ENCODE data around the gene ADARB1. TPM values are rescaled to one million over a fixed set of nuclear protein-coding genes. Genes with fewer than 3 reads are reported as not detected.

ADARB1 gene
- total and polyA plus RNA-seq, 4 experiments from 2014 or later = 4.6 to 50.0 (median 30.9) TPM

DNA sequence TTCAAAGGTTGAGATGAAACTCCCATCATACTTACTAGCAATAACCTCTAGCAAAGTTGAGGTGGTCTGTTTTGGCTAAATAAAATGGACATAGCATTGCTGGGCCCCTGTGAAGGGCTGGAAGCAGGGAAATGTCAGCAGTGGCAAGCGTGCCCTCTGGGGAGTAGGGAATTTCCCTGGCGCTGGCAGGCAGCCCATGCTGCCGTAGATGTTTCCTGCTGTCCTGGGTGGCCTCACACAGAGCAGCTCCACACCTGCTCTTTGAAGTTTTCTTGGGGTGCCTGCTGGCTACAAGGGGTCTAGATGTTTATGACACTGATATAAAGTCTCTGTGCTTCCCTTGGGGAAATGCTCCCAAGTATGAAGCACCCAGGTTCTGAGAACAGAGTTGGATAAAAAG is 30.2 kb downstream of the ADARB1 start:
- POLR2A ChIA-PET (ENCODE audit: partially characterized antibody) = interaction anchor here (1.0 kb wide), 1 partner anchor 24 kb away, joined by 3 read pairs; no protein-coding TSS in a partner anchor
- Mint-ChIP-seq H3K4me3 (peak overlapping the region in 6 of 8 donors; percentile 25 to 75 (median 64)), H3K9me3 (no peaks in the 10 kb centered on the region)

DNA sequence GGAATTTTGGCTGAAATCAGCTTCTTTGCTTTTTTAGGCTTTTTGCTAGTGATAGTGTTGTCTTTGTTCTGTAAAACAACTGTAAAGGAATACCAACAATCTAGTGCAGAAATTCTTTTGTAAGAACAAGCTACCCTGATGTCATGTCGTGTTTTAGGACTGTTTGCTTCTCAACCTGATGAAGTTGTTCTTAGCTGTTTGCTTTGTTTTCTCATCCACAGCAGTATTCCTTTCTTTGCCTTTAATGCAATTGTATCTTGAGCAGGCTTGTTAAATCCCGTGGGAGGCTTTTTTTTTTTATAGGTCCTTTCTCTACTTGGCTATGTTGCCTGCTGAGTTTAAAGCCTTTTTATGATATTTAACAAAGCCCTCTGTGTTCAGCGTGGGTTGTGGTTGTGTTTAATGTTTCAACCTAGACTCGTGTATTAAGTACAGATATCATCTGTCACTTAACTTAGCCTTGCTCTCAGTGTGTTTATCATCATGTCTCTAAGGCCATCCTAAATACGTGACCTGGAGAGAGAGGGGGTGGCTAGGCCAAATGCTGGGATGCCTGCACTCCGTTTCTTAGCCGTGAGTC is 31.6 kb downstream of the ADARB1 start:
- no peaks in the 10 kb centered on the region for H3K9me3 Mint-ChIP-seq
- H3K36me3 ChIP-seq (ENCODE audit: insufficient read depth, low read length) = no peaks in the 10 kb centered on the region
- H3K27ac Mint-ChIP-seq = peak overlapping the region in 2 of 7 donors; percentile 11 to 22
- H3K36me3 Mint-ChIP-seq = peaks cover 0 to 5% of the 10 kb centered on the region in 2 donors
- H3K27me3 Mint-ChIP-seq = no peaks in the 10 kb centered on the region
- H3K4me1 ChIP-seq (ENCODE audit: insufficient read depth, low read length) = peaks cover 69% of the 10 kb centered on the region
- H3K27ac ChIP-seq (ENCODE audit: low read depth, low read length) = no peak overlapping the region
- H3K27me3 ChIP-seq (ENCODE audit: insufficient read depth, low read length) = no peaks in the 10 kb centered on the region
- peaks cover 50 to 91% (median 71%) of the 10 kb centered on the region in 4 donors for H3K4me1 Mint-ChIP-seq
- DNase-seq = no peak
- intact Hi-C loops (cut with micrococcal nuclease) = no loop called here
- POLR2A ChIA-PET (ENCODE audit: partially characterized antibody) = no interaction called here
- no peaks in the 10 kb centered on the region for H3K9me3 ChIP-seq (ENCODE audit: control insufficient read depth in 1 of 2, low read length in 2 of 2)
- H3K4me3 ChIP-seq (ENCODE audit: low read length in 2 of 2) = no peak overlapping the region
- CTCF ChIA-PET (ENCODE audit: partially characterized antibody) = interaction anchor here (1.1 to 8.3 kb wide), 5 partner anchors 9 to 156 kb away, joined by 3 to 39 read pairs (median 4); no protein-coding TSS in a partner anchor
- peak overlapping the region in 1 of 8 donors; percentile 75 for H3K4me3 Mint-ChIP-seq

More for the DNA sequence above, 30.2 kb downstream of the ADARB1 start:
- peak overlapping the region in 5 of 7 donors; percentile 50 to 87 (median 64) for H3K27ac Mint-ChIP-seq
- CTCF ChIA-PET (ENCODE audit: partially characterized antibody) = interaction anchor here (1.2 to 8.3 kb wide), 3 partner anchors 11 to 33 kb away, joined by 3 to 39 read pairs (median 13); no protein-coding TSS in a partner anchor
- Histone ChIP-seq H3K27ac (ENCODE audit: low read depth, low read length) (no peak overlapping the region), H3K9me3 (ENCODE audit: control insufficient read depth in 1 of 2, low read length in 2 of 2) (no peaks in the 10 kb centered on the region), H3K4me1 (ENCODE audit: insufficient read depth, low read length) (peaks cover 57% of the 10 kb centered on the region), H3K36me3 (ENCODE audit: insufficient read depth, low read length) (no peaks in the 10 kb centered on the region), H3K4me3 (ENCODE audit: low read length in 2 of 2) (no peak overlapping the region), H3K27me3 (ENCODE audit: insufficient read depth, low read length) (no peaks in the 10 kb centered on the region)
- peak in 1 of 5 donors; percentile 54 for DNase-seq
- H3K4me1 Mint-ChIP-seq = peaks cover 43 to 81% (median 63%) of the 10 kb centered on the region in 4 donors
- intact Hi-C loops (cut with micrococcal nuclease) = no loop called here
- H3K27me3 Mint-ChIP-seq = no peaks in the 10 kb centered on the region
- peaks cover 0 to 3% of the 10 kb centered on the region in 2 donors for H3K36me3 Mint-ChIP-seq

DNA sequence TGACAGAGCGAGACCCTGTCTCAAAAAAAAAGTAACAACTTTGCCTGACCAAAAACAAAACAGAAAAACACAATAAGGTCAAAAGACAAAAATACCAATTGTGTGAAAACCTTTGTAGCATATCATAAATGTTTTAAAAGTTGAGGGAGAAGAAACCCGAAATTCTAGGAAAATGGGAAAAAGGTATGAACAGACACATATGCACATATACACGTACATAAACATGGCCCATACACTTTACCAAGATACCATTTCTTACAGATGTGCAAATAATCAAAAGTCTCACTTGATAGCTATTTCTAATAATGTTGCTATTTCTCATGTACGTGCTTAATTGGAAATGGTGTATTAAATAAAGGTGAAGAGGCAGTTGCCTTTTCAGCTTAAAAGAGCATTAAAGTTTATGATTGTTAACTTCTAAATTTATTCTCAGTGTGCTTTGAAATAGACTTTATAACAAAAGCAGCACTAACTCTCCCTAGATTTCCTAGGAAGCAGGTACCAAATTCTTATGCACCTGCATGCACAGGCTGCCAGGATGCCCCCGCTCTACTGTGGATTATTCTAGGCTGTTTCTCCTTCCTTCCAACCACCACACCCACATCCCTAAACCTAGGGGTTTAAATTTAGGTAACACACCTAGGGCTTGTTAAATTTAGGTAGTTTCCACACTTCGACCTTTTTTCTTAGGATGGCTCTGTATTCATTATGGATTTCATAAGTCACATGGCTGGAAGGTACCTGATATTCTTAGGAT is 33.8 kb downstream of the ADARB1 start:
- no peaks in the 10 kb centered on the region for H3K9me3 Mint-ChIP-seq
- H3K4me3 Mint-ChIP-seq = peak overlapping the region in 1 of 8 donors; percentile 10
- H3K9me3 ChIP-seq (ENCODE audit: control insufficient read depth in 1 of 2, low read length in 2 of 2) = no peaks in the 10 kb centered on the region
- H3K4me1 ChIP-seq (ENCODE audit: insufficient read depth, low read length) = peaks cover 60% of the 10 kb centered on the region
- H3K4me1 Mint-ChIP-seq = peaks cover 49 to 88% (median 69%) of the 10 kb centered on the region in 4 donors
- DNase-seq = no peak
- H3K4me3 ChIP-seq (ENCODE audit: low read length in 2 of 2) = no peak overlapping the region
- CTCF ChIA-PET (ENCODE audit: partially characterized antibody) = interaction anchor here (2.0 to 8.3 kb wide), 2 partner anchors 20 to 30 kb away, joined by 12 to 39 read pairs; no protein-coding TSS in a partner anchor
- POLR2A ChIA-PET (ENCODE audit: partially characterized antibody) = interaction anchor here (0.9 to 2.5 kb wide), 2 partner anchors 26 to 34 kb away, joined by 3 to 6 read pairs; partner anchors contain the start of gene ADARB1
- H3K27ac Mint-ChIP-seq = peak overlapping the region in 1 of 7 donors; percentile 63
- H3K27me3 Mint-ChIP-seq = no peaks in the 10 kb centered on the region
- no peaks in the 10 kb centered on the region for H3K27me3 ChIP-seq (ENCODE audit: insufficient read depth, low read length)
- H3K27ac ChIP-seq (ENCODE audit: low read depth, low read length) = no peak overlapping the region
- H3K36me3 Mint-ChIP-seq = peaks cover 0 to 2% of the 10 kb centered on the region in 2 donors
- intact Hi-C loops (cut with micrococcal nuclease) = no loop called here
- no peaks in the 10 kb centered on the region for H3K36me3 ChIP-seq (ENCODE audit: insufficient read depth, low read length)

DNA sequence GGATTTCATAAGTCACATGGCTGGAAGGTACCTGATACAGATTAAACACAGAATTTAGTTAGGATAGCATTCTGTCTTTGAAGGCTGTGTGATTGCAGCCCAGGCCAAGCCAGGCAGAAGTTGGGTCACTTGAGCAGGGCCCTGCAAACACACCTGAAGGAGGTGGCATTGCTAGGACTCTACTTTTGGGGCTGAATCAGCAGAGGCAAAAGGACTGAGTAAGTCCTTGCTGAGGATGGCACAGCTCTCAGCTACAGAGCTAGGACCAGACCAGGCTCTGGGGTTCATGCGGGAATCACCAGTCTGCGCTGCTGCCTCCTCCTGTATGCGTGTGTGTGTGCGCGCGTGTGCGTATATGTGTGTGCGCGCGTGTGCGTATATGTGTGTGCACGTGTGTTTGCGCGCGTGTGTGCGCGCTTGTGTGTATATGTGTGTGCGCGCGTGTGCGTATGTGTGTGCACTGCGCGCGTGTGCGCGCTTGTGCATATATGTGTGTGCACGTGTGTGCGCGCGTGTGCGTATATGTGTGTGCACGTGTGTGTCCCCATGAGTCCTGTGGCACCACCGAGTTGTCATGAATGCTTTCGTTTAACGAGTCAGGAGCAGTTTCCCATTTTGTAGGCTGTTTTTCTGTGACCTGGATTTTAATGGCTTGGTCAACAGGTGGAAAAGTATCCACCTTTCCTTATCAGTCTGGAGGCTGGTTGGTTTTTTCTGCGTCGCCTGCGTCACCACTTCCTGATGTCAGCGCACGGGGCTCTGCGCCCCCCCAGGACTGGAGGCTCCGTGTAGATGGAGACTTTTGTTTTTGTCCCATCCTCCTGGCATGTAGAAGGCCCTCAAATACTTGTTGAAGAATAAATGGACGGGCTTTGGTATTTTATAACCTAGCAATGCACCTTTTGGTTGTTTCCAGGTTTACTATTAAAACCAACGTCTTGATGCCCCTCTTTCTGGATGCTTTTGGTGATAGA is 34.7 kb downstream of the ADARB1 start:
- DNase-seq = peak in 1 of 5 donors; percentile 7
- Mint-ChIP-seq H3K36me3 (peaks cover 0 to 2% of the 10 kb centered on the region in 2 donors), H3K4me3 (peak overlapping the region; percentile 33 to 81 (median 70)), H3K27me3 (no peaks in the 10 kb centered on the region), H3K27ac (peak overlapping the region in 4 of 7 donors; percentile 23 to 77 (median 44)), H3K9me3 (no peaks in the 10 kb centered on the region), H3K4me1 (peaks cover 41 to 79% (median 62%) of the 10 kb centered on the region in 4 donors)
- CTCF ChIA-PET (ENCODE audit: partially characterized antibody) = interaction anchor here (2.0 to 8.3 kb wide), 2 partner anchors 19 to 29 kb away, joined by 12 to 39 read pairs; no protein-coding TSS in a partner anchor
- no peaks in the 10 kb centered on the region for H3K36me3 ChIP-seq (ENCODE audit: insufficient read depth, low read length)
- H3K4me3 ChIP-seq (ENCODE audit: low read length in 2 of 2) = no peak overlapping the region
- H3K9me3 ChIP-seq (ENCODE audit: control insufficient read depth in 1 of 2, low read length in 2 of 2) = no peaks in the 10 kb centered on the region
- no peaks in the 10 kb centered on the region for H3K27me3 ChIP-seq (ENCODE audit: insufficient read depth, low read length)
- no peak overlapping the region for H3K27ac ChIP-seq (ENCODE audit: low read depth, low read length)
- H3K4me1 ChIP-seq (ENCODE audit: insufficient read depth, low read length) = peaks cover 54% of the 10 kb centered on the region
- POLR2A ChIA-PET (ENCODE audit: partially characterized antibody) = interaction anchor here (2.5 kb wide), 1 partner anchor 35 kb away, joined by 6 read pairs; the partner anchor contains the start of gene ADARB1
- intact Hi-C loops (cut with micrococcal nuclease) = no loop called here

DNA sequence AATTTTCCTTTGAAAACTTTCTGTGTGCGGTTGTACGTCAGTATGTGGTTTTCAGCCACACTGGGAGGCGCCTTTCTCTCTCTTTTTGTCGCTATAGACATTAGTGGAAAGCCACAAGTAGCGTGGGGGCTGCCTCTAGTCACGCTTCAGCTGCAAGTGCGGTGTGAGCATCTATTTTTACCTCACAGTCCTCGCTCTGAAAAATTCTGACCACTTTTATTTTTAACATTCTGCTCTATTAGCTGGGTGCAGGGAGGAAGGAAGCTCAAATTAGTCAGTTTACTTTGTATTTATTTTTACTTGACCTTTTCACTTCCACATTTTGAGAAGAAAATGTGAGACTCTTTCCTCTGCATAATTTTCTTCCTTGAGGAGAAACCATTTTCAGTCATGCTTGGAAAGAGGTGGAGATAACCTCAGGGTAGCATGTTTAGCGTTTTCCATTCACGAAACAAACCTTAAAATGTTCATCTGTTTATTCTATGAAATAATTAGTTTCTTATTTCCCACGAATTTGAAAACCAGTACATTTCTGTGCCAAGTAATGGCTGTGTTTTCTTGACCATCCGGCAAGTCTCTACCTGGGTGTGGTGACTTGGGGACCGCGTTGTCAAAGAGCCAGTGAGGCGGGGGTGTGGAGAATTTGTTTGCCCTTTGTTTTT is 35.6 kb downstream of the ADARB1 start:
- Mint-ChIP-seq H3K36me3 (peaks cover 0 to 7% of the 10 kb centered on the region in 2 donors), H3K4me3 (peak overlapping the region; percentile 22 to 81 (median 70)), H3K27me3 (no peaks in the 10 kb centered on the region), H3K9me3 (no peaks in the 10 kb centered on the region), H3K4me1 (peaks cover 38 to 76% (median 59%) of the 10 kb centered on the region in 4 donors), H3K27ac (peak overlapping the region in 5 of 7 donors; percentile 23 to 81 (median 63))
- peak in 4 of 5 donors; percentile 15 to 46 (median 22) for DNase-seq
- no peaks in the 10 kb centered on the region for H3K36me3 ChIP-seq (ENCODE audit: insufficient read depth, low read length)
- H3K9me3 ChIP-seq (ENCODE audit: control insufficient read depth in 1 of 2, low read length in 2 of 2) = no peaks in the 10 kb centered on the region
- H3K4me1 ChIP-seq (ENCODE audit: insufficient read depth, low read length) = peaks cover 46% of the 10 kb centered on the region
- intact Hi-C loops (cut with micrococcal nuclease) = no loop called here
- no peak overlapping the region for H3K4me3 ChIP-seq (ENCODE audit: low read length in 2 of 2)
- H3K27ac ChIP-seq (ENCODE audit: low read depth, low read length) = no peak overlapping the region
- H3K27me3 ChIP-seq (ENCODE audit: insufficient read depth, low read length) = no peaks in the 10 kb centered on the region
- CTCF ChIA-PET (ENCODE audit: partially characterized antibody) = interaction anchor here (0.8 to 1.5 kb wide), 2 partner anchors 28 to 160 kb away, joined by 4 to 8 read pairs; no protein-coding TSS in a partner anchor
- POLR2A ChIA-PET (ENCODE audit: partially characterized antibody) = no interaction called here
